CD4-positive, alpha-beta T cell treated with Interleukin-15 for 1 hour (primary cell): ENCODE results near the gene ARSK.
A peak's percentile ranks its signal among the peaks of the same experiment; 100 is the strongest.
"Not testable (repeated sequence)": the region's sequence is repeated elsewhere in the genome, so short reads cannot be mapped to it uniquely, and the experiment has no call there.

Source experiments
- DNase-seq: peaks from one replicate; pipeline ENCODE4 v3.0.0-alpha.2; 2020

Gene ARSK

DNA sequence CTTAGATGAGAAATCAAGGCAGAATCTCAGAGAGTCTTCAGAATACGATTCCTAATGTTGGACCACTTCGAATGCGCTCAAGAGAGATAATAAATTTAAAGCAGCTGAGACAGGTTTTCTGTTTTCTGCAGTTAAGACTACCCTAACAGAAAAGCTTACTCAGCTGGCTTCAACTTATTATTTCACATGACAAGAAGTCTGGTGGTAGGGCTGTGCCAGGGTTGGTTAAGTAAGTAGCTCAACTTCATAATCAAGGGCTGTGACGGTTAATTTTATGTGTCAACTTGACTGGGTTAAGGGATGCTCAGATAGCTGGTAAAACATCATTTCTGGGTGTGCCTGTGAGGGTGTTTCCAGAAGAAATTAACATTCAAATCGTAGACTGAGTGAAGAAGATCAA lies 68.8 kb downstream of the ARSK start:
- DNase-seq = no peak

GRCh38 chr5:95624368-95624767 lies 69.5 kb downstream of the ARSK start:
- no peak for DNase-seq

GRCh38 chr5:95626701-95627100 lies 71.8 kb downstream of the ARSK start:
- DNase-seq = no peak

DNA sequence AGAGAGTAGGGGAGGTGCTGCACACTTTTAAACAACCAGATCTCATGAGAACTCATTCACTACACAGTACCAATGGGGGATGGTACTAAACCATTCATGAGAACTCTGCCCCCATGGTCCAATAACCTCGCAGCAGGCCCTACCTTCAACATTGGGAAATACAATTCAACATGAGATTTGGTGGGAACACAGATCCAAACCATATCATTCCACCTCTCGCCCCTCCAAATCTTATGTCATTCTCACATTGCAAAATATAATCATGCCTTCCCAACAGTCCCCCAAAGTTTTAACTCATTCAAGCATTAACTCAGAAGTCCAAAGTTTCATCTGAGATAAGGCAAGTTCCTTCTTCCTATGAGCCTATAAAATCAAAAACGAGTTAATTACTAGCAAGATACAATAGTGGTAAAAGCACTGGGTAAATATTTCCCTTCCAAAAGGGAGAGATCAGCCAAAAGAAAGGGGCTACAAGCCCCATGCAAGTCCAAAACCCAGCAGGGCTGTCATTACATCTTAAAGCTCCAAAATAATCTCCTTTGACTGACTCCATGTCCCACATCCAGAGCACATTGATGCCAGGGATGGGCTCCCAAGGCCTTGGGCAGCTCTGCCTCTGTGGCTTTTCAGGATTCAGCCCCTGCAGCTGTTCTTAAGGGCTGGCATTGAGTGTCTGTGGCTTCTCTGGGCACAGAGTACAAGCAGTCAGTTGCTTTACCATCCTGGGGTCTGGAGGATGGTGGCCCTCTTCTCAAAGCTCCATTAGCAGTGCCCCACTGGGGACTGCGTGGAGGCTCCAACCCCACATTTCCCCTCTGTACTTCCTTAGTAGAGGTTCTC lies 73.3 kb downstream of the ARSK start:
- no peak for DNase-seq

DNA sequence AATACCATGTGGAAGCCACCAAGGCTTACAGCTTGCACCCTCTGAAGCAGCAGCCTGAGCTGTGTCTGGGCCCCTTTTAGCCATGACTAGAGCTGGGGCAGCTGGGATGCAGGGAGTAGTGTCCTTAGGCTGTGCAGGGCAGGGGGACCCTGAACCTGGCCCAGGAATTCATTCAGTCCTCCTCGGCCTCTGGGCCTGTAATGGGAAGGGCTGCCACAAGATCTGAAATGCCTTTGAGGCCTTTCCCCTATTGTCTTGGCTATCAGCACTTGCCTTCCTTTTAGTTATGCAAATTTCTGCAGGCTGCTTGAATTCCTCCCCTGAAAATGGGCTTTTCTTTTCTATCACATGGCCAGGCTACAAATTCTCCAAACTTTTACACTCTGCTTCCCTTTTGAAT lies 74.0 kb downstream of the ARSK start:
- DNase-seq = no peak

GRCh38 chr5:95630394-95630917 lies 75.6 kb downstream of the ARSK start:
- no peak for DNase-seq

- no peak for DNase-seq
Observed at GRCh38 chr5:95631255-95631958, 76.5 kb downstream of the ARSK start.

GRCh38 chr5:95631991-95632675 lies 77.2 kb downstream of the ARSK start:
- DNase-seq = peak; percentile 72

DNA sequence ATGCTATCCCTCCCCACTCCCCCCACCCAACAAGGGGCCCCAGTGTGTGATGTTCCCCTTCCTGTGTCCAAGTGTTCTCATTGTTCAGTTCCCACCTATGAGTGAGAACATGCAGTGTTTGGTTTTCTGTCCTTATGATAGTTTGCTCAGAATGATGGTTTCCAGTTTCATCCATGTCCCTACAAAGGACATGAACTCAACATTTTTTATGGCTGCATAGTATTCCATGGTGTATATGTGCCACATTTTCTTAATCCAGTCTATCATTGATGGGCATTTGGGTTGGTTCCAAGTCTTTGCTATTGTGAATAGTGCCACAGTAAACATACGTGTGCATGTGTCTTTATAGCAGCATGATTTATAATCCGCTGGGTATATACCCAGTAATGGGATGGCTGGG lies 78.0 kb downstream of the ARSK start:
- DNase-seq = not testable (repeated sequence)

DNA sequence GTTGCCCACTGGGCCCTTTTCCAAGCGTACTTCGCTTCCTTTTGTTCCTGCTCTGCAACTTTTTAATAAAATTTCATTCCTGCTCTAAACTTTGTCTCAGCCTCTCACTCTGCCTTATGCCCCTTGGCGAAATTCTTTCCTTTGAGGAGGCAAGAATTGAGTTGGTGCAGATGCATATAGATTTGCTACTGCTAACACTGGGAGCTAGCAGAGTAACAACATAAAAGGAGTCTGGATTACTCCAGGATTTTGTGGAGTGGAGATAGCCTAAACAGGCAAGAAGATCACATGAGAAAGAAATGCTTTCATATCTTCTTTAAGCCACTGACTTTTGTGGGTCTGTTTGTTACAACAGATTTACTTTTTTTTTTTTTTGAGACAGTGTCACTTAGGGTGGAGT lies 78.8 kb downstream of the ARSK start:
- DNase-seq = no peak

DNA sequence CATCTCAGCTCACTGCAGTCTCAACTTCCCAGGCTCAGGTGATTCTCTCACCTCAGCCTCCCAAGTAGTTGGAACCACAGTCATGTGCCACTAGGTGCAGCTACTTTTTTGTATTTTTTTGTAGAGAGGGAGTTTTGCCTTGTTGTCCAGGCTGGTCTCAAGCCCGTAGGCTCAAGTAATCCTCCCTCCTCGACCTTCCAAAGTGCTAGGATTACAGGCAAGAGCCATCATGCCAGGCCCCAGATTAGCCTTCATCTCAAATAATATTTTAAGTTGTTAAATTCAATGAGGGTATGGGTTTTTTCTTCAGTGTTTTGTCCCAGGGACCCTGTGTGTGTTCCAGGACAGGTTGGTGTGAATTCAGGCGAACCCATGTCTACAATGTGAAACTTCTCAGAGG lies 79.2 kb downstream of the ARSK start:
- no peak for DNase-seq

- no peak for DNase-seq
Observed at GRCh38 chr5:95638632-95639031, 83.7 kb downstream of the ARSK start.

GRCh38 chr5:95641741-95642220 lies 86.9 kb downstream of the ARSK start:
- DNase-seq = no peak

GRCh38 chr5:95643152-95643551 lies 88.3 kb downstream of the ARSK start:
- DNase-seq = no peak

DNA sequence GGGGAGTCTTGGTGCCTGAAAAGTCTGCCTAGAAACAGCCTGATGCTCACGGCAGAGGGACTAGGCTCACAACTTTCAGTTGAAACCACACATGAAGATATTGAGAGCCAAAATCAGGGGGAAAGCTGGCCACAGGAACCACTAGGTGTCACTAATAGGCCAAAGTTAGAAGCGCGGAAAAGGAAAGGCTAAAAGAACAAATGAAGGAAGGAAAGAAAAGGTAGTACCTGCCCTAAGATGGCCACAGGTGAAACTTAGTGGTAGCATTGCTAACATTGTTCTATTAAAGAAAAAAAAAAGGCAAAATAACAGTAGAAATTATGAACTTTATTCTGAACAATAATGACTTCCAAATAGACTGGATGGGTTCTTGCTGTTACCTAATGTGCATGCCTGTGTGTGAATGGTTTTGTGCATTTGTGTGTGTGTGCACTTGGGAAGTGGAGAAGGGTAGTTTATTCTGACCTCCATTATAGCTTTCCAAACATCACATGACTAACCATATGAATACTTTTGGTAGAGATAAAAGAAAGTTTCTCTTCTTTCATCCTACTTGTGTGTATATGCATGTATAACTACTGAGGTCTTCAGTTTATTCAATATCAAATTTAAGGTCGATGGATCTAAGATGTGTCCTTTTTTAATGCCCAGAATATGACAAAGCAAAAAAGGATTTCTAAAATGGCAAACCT lies 89.6 kb downstream of the ARSK start:
- peak; percentile 49 for DNase-seq

GRCh38 chr5:95646226-95646568 lies 91.3 kb downstream of the ARSK start:
- DNase-seq = not testable (repeated sequence)

DNA sequence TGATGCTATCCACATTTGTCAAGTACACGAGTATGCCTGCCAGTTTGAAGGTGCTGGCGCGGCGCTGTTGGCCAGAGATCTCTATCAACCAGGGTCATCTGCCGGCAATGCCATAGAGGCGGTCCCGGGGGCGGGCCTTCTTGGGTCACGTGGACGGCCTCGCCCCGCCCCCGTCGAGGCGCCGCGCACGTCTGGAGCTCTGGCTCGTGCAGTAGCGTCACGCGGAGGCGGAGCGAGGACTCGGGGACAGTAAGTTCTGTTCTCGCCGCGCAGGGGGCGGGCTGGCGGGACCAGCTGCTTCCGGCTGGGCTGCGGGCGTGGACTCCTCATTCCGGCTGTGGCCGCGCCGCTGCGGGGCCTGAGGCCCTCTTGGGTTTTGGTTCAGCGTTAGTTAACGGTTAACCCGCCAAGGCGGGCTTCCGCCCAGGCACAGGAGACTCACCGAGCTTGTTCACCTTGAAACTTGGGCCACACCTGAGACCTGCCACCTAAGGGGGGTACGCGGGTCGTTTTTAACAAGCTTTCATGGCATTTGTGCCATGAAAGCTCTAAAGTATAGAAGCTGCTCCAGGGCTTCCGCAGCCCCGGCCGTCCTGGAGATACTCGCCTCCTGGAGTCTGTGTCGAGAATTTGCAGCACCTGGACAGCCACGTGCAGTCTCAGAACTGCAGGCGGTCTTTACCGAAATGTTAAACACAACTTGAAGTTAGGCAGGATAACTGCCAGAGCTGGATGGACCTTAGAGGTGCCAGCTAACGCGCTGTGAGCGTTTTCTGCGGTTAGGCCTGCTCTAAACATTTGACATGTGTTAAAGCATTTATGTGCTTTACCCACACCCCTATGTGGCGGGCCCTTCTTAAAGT lies 91.9 kb downstream of the ARSK start, which contains the start of gene RFESD:
Gene RFESD (plus strand): TSS at position 209 of the 863 bp plus-strand sequence. CDS start 5,495 bp downstream, outside the sequence.
- DNase-seq = peak; percentile 95

DNA sequence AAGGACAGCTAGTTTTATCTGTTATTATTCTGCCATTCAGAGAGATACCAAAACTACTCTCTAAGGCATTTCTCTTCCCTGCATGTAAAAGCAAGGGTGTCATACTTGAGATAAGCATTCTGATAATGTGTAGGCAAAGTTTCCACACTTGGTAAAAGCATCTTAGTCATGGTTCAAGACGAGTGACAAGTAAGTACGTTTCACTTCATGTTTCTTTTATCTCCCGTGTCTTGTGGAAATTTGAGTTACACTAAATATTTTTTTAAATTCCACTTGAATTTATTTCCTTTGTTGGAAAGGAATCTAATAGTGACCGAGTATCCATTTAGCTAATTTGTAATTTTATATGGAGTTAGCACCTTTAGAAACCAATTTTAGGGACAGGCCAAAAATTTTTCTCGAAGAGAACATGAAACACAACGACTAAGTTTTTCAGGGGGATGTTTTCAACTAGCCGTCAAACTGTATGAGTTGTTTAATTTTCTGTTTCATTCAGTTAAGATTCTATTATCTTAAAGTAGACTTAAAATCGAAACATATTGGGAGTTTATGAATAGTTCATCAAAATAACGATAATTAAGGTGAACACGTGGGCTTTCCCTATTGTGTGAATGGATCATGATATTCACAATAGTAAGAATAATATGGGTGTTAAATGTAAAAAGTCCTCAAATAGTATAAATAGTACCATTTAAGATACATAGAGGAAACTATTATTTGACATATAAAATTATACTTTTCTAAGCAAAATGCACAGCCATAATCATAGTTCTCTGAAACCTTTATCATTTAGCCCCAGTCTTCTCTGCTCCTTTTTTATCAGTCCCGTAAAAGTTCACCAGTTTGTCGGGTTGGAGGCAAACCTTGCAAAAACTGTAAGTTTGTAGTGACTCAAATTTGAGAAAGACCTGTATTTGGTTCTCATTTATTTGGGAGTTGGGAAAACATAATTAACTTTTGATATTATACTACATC lies 93.3 kb downstream of the ARSK start:
- no peak for DNase-seq

DNA sequence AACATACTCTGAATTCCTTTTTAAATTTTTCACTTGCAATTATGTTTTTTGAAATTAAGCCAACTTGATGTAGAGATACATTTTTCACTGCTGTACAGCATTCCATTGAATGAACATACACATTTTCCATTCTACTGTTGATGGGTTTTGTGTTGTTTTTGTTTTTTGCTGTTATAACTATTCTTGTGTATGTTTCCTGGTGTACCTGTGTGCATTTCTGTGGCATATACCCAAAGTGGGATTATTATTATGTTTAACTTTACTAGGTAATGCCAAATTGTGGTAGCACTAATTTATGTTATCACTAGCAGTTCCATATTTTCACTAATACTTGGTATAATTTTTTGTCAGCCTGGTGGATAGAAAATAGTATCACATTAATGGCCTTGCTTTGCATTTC lies 94.4 kb downstream of the ARSK start:
- no peak for DNase-seq

GRCh38 chr5:95649842-95650620 lies 95.1 kb downstream of the ARSK start:
- no peak for DNase-seq
